HL-60 (cell line): Measurements from ENCODE around the gene SART3.

Experiments used
- CTCF ChIP-seq: IDR thresholded peaks from one replicate; pipeline ENCODE4 v1.5.1; 2011; ENCODE audit warnings: low read length, control low read depth, inconsistent platforms; ENCODE audit not compliant: insufficient read depth
- SPI1 ChIP-seq: IDR thresholded peaks from 2 replicates; pipeline ENCODE4 v1.6.1; 2012; ENCODE audit warnings: low read depth, mild to moderate bottlenecking, borderline replicate concordance
- TF ChIP-seq, protein P1 (sequence below): IDR thresholded peaks from 2 replicates; pipeline ENCODE4 v1.6.1; 2012; ENCODE audit warnings: low read depth; ENCODE audit not compliant: insufficient replicate concordance

DNA sequence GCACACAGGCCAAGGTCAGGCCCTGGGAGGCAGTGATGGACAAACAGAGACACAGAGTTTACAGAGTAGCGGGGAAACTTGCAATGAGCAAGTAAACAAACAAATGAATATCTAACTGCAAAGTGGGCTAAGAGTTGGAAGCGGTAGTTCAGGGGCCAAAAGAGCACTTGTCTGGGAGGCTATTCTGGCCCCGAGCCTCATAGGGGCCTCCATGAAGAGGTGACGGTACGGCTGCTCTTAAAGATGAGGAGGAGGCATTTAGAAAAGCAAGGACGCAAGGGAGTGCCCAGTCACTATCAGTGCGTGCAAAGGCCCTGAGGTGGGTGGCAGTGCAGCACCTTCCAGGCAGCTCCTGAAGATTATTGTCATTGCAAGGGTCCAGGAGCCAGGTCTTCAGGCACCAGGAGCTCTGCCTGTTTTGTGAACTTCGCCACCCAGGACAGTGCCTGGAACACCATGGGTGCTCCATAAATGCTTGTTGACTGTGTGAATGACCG, 41.3 kb upstream of the SART3 start:
- no peak for TF ChIP-seq CTCF
- no peak for TF ChIP-seq SPI1
- TF ChIP-seq, protein P1, sequence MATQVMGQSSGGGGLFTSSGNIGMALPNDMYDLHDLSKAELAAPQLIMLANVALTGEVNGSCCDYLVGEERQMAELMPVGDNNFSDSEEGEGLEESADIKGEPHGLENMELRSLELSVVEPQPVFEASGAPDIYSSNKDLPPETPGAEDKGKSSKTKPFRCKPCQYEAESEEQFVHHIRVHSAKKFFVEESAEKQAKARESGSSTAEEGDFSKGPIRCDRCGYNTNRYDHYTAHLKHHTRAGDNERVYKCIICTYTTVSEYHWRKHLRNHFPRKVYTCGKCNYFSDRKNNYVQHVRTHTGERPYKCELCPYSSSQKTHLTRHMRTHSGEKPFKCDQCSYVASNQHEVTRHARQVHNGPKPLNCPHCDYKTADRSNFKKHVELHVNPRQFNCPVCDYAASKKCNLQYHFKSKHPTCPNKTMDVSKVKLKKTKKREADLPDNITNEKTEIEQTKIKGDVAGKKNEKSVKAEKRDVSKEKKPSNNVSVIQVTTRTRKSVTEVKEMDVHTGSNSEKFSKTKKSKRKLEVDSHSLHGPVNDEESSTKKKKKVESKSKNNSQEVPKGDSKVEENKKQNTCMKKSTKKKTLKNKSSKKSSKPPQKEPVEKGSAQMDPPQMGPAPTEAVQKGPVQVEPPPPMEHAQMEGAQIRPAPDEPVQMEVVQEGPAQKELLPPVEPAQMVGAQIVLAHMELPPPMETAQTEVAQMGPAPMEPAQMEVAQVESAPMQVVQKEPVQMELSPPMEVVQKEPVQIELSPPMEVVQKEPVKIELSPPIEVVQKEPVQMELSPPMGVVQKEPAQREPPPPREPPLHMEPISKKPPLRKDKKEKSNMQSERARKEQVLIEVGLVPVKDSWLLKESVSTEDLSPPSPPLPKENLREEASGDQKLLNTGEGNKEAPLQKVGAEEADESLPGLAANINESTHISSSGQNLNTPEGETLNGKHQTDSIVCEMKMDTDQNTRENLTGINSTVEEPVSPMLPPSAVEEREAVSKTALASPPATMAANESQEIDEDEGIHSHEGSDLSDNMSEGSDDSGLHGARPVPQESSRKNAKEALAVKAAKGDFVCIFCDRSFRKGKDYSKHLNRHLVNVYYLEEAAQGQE = no peak
